Epithelial cell of prostate (primary cell): ENCODE results near the gene TMPRSS9.
"Not testable (repeated sequence)": the region's sequence is repeated elsewhere in the genome, so short reads cannot be mapped to it uniquely, and the experiment has no call there.

Experiments used
- DNase-seq: peaks from one replicate; pipeline ENCODE4 v3.0.0-alpha.2; 2011; ENCODE audit warnings: low read depth, low spot score
- H3K27ac ChIP-seq: fragments of 450-650 bp; 2 replicates; pipeline ENCODE4 v1.5.1; 2017; ENCODE audit warnings: mild to moderate bottlenecking

Gene TMPRSS9

DNA sequence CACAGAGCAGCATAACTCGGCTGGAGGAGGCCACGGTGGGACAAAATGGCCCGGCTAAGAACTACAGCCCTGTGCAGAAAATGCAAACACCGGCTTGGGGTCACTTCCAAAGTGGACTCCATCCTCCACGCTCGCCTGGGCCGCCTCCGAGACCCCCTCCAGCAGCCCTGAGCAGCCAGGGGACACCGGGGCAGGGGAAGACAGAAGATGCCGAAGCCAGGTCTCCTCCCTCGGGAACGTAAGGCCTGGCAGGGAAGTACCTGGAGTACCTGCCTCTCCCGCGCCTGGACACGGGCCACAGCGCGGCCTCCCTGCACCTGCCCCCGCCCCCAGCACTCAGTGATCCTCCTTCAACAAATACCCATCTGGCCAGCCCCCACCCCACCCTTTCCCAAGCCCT, 91.7 kb downstream of the TMPRSS9 start:
- H3K27ac ChIP-seq, result no peak overlapping the region
- no peak for DNase-seq

DNA sequence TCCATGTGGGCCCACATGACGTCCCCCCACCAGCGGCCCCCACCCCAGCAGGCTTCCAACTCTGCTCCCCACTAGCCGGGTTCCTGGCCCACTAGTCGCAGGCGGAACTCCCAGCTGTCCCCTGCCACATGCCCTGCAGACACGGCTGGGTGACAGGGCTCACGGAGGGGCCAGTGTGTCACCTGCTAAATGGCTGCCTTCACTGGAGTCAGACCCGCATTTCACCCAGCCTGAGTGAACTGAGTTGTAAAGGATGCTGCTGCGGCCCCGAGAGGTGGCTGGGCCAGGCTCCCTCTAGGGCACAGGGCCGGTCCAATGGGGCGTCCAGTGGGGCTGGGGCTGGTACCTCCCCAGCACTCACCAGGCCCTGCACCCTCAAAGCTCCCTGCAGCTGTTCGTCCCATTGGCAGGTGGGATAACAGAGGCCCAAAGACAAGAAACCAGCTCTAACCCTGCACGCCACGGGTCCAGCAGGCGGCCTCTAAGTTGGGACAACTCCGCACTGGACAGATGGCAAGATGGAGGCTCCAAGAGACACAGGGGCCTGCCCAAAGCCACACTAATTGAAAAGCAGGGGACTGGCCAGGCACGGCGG, 93.5 kb downstream of the TMPRSS9 start:
- no peak for DNase-seq
- H3K27ac ChIP-seq, result no peak overlapping the region

DNA sequence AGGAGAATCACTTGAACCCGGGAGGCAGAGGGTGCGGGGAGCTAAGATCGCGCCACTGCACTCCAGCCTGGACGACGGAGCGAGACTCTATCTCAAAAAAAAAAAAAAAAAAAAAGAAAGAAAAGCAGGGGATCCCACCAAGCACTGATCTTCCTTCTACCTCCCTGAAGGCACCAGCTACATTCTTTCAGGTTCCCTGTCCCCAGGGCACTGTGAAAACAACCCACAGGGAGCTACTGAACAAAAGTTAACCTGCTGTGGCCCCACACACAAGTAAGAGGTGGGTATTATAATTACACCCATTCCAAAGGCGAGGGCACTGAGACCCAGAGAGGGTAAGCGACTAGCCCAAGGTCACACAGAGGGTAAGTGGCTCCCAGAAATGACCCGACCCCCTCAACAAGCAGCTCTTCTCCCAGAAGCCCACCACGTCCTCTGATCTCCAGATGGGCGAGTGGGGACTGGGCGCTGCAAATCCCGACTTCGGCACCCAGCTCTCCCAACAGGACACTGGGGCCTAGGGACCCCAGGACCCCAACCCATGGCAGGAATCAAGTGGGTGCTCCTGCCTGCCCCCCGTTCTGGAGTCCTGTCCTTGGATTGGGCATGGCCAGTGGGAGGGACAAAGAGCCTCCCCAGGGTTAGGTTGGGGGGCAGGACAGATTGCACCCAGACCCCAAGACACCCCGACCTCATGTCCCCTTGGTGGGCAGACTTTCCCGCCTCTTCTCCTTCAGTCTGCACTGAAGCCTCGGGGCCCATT, 94.3 kb downstream of the TMPRSS9 start:
- H3K27ac ChIP-seq, result no peak overlapping the region
- DNase-seq, result no peak

DNA sequence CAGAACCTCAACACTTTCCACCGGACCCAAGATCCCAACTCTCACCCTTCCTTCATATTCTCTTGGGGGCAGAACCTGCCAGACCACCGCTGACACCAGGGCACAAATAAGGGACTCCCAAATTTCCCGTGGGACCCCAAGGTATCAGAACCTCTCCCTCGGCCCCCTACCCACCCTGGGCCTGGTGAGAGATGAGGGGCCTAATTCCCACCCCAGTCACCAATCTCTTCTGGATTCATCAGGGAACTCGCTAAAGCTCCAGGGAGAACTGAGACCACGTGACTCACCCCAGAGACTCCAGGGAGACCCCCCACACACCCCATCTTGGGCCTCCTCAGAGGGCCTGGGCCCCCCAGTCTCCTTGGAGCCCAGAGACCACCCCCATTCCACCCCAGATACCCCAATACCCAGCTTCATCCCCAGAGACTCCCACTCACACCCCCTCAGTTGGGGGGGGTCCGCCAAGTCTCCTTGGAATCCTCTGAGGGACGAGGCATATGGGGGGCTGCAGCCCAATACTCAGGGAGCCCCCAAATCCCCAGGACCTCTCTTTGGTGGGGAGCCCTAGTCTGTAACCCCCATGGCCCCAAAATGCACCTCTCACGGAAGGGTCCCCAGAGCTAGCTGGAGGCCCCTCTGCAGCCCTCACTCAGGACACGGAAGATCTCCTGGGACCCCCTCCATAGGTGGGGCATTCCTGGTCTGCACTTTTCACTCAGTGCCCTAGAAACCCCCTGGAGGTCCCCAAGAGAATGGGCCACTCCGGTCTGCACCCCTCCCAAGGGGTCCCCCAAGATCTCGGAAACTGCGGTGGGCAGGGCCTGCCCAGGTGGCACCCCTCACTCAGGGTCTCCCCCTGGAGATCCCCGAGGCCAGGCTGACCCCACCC, 95.1 kb downstream of the TMPRSS9 start:
- H3K27ac ChIP-seq, result no peak overlapping the region
- DNase-seq, result no peak

DNA sequence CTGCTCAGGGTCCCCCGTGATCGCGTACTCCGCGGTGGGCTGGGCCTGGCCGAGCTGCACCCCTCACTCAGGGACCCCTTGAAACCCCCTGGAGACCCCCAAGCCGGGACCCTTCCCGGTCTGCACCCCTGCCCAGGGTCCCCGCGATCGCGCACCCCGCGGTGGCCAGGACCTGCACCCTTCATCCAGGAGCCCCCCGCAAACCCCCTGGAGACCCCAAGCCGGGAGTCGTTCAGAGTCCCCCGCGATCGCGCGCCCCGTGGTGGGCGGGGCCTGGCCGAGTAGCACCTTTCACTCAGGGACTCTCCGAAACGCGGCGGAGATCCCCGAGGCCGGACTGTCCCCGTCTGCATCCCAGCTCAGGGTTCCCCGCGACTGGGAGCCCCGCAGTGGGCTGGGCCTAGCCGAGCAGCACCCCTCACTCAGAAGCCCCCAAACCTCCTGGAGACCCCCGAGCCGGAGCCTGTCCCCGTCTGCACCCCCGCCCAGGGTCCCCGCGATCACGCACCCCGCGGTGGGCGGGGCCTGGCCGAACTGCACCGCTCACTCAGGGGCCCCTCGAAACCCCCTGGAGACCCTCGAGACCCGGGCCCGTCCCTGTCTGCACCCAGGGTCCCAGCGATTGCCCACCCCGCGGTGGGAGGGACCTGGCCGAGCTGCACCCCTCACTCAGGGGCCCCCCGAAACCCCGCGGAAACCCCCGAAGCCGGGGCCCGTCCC, 95.9 kb downstream of the TMPRSS9 start:
- H3K27ac ChIP-seq, result peak overlapping the region; percentile 45
- DNase-seq, result no peak

DNA sequence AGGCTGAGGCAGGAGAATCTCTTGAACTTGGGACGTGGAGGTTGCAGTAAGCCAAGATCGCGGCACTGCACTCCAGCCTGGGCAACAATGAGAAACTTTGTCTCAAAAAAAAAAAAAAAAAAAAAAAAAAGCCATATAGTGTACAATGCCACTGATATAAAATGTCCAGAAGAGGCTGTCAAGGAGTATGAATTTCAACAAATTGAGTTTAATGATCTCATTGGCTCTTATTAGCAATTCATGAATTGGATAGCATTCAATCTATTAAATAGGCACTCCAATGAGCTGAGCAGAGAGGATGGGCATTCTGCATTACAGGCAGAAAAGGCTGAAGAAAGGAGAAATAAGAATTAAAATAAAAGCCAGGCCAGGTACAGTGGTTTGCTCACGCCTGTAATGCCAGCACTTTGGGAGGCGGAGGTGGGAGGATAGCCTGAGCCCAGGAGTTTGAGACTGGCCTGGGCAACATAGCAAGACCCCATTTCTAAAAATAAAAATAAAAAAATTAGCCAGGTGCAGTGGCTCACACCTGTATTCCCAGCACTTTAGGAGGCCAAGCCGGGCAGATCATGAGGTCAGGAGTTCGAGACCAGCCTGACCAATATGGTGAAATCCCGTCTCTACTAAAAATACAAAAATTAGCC, 97.5 kb downstream of the TMPRSS9 start:
- peak overlapping the region; percentile 45 for H3K27ac ChIP-seq
- DNase-seq, result no peak

DNA sequence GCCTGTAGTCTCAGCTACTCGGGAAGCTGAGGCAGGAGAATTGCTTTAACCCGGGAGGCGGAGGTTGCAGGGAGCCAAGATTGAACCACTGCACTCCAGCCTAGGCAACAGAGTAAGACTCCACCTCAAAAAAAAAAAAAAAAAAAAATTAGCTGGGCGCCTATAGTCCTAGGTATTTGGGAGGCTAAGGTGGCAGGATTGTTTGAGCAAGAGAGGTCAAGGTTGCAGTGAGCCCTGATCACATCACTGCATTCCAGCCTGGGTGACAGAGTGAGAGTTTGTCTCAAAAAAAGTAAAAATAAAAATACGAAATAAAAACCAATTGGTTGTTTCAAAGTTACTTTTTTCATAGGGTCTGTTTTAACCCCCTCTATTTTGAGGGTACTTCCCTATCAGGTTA, 98.0 kb downstream of the TMPRSS9 start:
- no peak overlapping the region for H3K27ac ChIP-seq
- no peak for DNase-seq

DNA sequence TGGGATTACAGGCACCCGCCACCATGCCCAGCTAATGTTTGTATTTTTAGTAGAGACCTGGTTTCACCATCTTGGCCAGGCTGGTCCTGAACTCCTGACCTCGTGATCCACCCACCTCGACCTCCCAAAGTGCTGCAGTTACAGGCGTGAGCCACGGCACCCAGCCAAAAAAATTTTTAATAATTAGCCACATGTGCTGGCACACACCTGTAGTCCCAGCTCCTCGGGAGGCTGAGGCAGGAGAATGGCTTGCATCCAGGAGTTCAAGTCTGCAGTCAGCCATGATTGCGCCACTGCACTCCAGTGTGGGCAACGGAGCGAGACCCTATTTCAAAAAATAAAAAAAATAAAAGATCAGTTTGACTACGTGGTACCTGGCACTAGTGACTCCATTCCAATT, 98.7 kb downstream of the TMPRSS9 start:
- not testable (repeated sequence) for DNase-seq

DNA sequence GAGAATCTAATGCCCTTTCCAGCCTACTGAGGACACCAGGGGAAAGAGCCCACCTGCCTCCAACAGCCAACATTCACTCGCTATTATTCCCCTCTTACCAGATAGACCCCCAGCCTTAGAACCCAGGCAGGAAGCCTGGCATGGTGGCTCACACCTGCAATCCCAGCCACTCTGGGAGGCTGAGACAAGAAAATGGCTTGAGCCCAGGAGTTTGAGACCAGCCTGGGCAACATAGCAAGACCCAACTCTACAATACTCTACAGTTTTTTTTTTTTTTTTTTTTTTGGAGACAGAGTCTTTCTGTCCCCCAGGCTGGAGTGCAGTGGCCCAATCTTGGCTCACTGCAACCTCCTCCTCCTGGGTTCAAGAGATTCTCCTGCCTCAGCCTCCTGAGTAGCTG, 100.2 kb downstream of the TMPRSS9 start:
- DNase-seq, result no peak
- no peak overlapping the region for H3K27ac ChIP-seq

More for the DNA sequence above, 98.7 kb downstream of the TMPRSS9 start:
- not testable (repeated sequence) for H3K27ac ChIP-seq

DNA sequence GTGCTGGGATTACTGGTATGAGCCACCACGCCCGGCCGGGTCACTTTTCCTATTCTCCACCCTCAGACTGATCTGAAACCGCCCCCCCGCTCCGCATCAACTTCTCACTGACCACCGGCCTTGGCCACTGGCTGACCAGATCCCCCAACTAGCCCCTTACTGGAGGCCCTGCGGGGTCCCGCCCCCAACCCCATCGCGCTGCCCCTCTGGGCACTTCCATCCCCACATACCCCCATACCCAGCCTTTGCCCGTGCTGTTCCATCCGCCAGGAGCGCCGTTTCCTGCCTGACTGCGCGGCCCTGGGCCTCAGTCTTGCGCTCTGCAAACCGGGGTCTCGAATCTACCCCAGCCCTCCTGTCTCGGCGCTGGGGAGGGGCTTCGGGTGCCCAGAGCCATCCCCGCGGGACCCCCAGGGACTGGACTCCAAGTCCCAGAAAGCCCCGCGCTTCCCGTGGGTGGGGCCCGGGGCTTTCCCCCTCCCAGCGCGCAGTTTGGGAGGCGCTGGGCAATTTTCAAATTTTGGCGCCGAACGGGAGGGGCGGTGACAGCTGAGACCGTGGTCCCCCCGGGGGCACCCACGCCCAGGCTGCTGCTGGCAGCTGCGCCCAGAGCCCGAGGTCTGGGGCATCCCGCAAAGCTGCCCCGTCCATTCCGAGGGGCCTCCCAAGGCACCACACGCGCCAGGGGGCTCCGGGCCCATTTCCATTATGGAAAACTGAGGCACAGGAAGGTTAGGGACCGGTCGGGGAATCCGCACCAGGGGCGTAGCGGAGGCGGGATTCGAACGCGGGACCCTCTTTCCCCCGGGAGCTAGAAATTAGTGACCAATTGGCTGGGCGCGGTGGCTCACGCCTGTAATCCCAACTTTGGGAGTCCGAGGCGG, 101.9 kb downstream of the TMPRSS9 start:
- no peak for DNase-seq
- H3K27ac ChIP-seq, result no peak overlapping the region

DNA sequence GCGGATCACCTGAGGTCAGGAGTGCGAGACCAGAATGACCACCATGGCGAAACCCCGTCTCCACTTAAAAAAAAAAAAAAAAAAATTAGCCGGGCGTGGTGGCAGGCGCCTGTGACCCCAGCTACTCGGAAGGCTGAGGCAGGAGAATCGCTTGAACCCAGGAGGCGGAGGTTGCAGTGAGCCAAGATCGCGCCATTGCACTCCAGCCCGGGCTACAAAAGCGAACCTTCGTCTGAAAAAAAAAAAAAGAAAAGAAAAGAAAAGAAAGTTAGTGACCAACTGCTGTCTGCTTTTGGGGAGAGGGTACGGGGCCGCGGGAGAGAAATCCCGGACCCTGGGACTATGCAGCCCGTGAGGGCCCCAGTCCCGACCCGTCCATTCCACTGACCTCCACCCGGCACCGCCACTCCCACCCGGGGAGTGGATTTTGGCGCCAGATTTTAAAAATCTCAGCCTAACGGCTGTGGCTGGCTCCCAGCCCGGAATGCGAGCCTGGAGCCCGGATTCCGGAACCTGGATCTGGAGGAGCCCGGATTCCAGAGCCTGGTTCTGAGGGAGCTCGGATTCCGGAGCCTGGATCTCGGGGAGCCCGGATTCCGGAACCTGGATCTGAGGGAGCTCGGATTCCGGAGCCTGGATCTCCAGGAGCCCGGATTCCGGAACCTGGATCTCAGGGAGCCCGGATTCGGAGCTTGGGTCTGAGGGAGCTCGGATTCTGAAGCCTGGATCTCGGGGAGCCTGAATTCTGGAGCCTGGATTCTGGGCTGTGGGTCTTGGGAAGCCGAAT, 102.8 kb downstream of the TMPRSS9 start:
- no peak overlapping the region for H3K27ac ChIP-seq
- DNase-seq, result peak; percentile 66

DNA sequence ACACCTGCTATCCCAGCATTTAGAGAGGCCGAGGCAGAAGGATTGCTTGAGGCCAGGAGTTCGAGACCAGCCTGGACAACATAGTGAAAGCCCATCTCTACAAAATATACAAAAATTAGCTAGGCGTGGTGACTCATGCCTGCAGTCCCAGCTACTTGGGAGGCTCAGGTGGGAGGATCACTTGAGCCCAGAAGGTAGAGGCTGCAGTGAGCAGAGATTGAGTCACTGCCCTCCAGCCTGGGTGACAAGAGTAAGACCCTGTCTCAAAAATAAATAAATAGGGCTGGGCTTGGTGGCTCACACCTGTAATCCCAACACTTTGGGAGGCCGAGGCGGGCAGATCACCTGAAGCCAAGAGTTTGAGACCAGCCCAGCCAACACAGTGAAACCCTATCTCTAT, 103.6 kb downstream of the TMPRSS9 start:
- H3K27ac ChIP-seq, DNase-seq: not testable (repeated sequence)

DNA sequence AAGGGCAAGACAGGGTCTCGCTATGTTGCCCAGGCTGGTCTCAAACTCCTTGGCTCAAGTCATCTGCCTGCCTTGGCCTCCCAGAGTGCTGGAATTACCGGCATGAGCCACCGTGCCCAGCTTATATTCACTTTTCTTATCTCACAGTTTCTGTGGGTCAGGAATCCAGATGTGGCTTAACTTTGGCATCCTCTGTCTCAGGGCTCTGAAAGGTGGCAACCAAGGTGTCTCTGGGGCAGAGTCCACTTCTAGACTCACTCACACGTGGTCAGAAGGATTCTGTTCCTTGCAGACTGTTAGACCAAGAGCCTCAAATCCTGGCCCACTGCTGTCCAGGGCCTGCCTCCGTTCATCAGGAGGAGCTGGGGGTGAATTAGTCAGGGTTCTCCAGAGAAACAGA, 104.3 kb downstream of the TMPRSS9 start:
- no peak for DNase-seq
- no peak overlapping the region for H3K27ac ChIP-seq

DNA sequence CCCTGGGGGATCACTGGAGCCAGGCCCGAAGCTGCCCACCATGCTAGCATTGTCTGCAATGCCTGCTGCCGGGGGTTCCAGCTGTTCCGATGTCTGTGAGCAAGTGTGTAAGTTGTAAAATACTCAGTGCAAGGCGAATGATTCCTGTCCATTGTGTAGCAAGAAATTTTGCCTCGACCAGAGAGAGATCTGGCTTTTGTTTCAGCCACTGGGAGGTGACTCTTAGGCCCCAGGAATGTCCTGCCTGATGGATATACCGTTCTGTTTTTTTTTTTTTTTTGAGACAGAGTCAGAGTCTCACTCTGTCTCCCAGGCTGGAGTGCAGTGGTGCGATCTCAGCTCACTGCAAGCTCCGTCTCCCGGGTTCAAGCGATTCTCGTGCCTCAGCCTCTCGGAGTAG, 108.5 kb downstream of the TMPRSS9 start:
- no peak overlapping the region for H3K27ac ChIP-seq
- no peak for DNase-seq

DNA sequence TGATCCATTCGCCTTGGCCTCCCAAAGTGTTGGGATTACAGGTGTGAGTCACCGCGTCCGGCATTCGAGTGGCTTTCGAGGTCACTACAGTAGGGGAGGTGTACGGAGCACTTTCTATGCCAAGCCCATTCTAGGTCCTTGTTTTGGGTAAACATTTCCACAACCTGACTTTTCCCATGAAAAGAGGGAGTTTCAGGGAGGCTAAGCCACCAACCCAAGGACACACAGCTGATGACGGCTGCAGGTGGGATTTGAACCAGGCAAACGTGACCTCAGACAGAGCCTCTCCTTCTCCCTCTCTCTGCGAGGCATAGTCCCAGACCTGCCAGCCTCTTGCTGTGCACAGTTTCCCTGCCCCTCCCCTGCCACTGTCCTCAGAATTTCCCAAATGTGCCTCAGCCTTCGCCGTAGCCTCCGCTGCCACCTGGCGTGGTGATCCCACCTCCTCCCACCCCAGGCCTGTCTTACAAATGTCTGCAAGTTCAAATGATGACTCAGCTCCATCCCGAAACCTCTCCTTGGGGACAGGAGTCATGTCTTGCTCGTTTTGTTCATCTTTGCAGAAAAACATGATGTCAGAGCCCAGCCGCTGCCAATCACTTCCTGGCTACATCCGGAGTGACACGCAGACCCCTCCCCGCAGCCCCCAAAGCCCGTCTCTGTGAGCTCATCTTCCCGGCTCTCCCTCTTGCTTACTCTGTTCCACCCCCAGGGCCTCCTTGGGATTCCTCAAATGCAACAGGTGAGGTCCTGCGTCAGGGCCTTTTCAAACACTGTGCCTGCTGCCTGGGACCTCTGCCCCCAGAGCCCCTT, 109.2 kb downstream of the TMPRSS9 start:
- DNase-seq, result no peak
- no peak overlapping the region for H3K27ac ChIP-seq

DNA sequence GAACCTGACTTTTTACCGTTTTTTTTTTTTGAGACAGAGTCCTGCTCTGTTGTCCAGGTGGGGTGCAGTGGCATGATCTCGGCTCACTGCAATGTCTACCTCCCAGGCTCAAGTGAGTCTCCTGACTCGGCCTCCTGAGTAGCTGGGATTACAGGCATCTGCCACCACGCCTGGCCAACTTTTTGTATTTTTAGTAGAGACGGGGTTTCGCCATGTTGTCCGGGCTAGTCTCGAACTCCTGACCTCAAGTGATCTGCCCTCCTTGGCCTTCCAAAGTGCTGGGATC, 109.8 kb downstream of the TMPRSS9 start:
- H3K27ac ChIP-seq, result not testable (repeated sequence)

DNA sequence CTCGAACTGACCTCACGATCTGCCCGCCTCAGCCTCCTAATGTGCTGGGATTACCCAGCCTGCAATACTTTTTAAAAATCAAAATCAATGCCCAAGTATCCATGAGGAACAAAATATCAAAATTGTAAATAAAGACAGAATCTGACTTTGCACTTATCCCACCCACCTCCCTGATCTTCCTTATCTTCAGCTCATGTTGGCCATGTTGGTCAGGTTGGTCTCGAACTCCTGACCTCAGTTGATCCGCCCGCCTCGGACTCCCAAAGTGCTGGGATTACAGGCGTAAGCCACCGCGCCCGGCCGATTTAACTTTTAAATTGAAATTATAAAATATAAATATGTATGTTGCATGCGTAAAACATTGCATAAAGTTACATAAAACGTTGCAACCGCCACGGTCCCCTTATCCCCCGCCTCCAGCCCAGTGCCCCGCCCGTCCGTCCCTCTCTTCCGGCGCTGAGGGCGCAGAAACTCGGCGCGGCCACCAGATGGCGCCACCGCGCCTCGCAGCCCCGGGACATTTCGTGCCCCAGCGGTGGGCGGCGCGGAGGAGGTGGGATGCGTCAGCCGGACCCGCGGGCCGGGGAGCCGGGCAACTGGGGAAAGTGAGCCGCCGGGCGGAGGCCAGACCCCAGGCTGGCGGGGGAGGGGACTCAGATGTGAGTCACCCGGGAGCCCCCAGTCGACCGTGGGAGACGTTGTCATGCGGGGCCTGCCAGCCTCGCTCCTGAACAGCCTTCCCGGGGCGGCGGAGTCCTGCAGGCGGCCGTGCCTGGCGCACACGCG, 114.4 kb downstream of the TMPRSS9 start:
- no peak for DNase-seq
- peak overlapping the region; percentile 90 for H3K27ac ChIP-seq

More for the DNA sequence above, 109.8 kb downstream of the TMPRSS9 start:
- DNase-seq, result not testable (repeated sequence)
